WERI-Rb-1 (cell line): ENCODE results near the gene UBE2E2.

Experiments used
- DNase-seq: peaks from one replicate; pipeline ENCODE4 v3.0.0-alpha.2; 2020
- H3K27ac ChIP-seq: fragments of 250-450 bp; sonication (Bioruptor Pico); 2 replicates; pipeline ENCODE4 v1.5.1; 2020; ENCODE audit warnings: mild to moderate bottlenecking, moderate library complexity
- H3K27me3 ChIP-seq: fragments of 250-450 bp; sonication (Bioruptor Pico); 2 replicates; pipeline ENCODE4 v1.5.1; 2021; ENCODE audit warnings: mild to moderate bottlenecking, low read depth, moderate library complexity; ENCODE audit not compliant: insufficient read depth, severe bottlenecking
- H3K36me3 ChIP-seq: fragments of 250-450 bp; sonication (Bioruptor Pico); 2 replicates; pipeline ENCODE4 v1.5.1; 2020; ENCODE audit warnings: mild to moderate bottlenecking, moderate library complexity
- H3K4me3 ChIP-seq: 2 replicates; pipeline ENCODE4 v1.5.1; 2011; ENCODE audit warnings: low read depth, mild to moderate bottlenecking, control low read depth, low read length
- H3K9me3 ChIP-seq: fragments of 250-450 bp; sonication (Bioruptor Pico); 2 replicates; pipeline ENCODE4 v1.5.1; 2021; ENCODE audit warnings: mild to moderate bottlenecking, moderate library complexity; ENCODE audit not compliant: severe bottlenecking
- CTCF ChIP-seq: IDR thresholded peaks from 2 replicates; pipeline ENCODE4 v1.5.1; 2011; ENCODE audit warnings: low read depth, mild to moderate bottlenecking, control low read depth, inconsistent platforms, low read length

The UBE2E2 gene

DNA sequence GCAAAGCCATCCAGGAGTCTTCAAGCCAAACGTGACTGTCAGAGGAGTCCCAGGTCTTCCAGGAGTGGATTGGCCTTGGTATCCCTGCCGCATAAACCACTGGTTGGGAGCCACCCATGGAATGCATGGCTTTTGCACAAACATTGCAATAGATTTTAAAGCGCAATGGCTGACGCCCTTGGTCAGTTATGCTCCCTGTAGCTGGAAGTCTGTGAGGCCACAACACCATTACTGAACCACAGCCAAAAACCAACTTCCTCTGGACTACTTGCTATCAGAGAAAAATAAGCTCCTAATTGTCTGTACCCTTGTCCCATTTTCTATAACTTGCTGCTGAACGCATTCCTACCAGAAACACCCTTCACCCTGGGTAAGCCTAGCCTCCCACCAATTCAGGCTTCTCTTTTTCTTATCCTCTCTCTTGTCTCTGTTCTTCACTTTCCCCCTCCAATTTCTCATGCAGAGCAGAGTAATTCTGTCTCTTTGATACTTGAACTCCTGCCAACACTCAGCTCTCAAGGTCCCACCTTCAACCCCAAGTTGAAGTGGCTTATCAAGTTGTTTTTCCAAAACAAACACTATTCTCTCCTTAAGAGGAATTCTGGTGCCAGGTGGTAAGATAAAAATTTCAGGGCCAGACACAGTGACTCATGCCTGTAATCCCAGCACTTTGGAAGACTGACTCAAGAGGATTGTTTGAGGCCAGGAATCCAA, 426.2 kb downstream of the UBE2E2 start:
- H3K27ac ChIP-seq: no peak overlapping the region

DNA sequence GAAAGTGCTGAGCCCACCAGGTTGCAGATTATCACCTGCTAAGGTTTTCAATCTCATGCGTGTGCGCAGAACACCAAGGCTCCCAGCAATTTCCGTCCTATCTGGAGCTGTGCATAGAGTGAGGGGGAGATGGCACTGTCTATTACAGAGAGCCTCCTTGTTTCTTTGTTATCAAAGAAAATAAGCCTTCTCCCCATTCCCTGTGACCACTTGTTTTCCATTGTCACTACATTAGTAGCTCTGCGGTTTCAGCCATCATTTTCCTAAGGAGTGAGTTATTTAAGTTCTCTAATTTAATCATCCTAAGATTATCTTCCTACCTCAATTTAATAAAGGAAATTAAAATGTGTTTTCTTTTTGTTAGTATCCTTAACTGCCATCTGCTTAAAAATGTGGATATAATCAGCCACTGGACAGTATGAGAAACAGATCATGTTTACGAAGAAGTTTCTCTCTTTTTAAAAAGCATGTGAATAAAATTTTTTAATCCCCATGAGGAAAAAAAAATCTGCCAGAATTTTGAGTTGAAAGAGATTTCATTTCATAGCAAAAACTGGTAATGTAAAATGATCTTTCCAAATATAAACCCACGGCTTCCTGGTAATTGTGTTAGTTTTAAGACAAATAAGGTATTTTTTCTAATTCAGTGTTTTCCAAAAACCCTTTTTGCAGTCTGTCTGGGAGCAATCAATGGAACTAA, 430.3 kb downstream of the UBE2E2 start:
- H3K27ac ChIP-seq: no peak overlapping the region
- H3K27me3 ChIP-seq: no peaks in the 10 kb centered on the region
- no peak overlapping the region for H3K4me3 ChIP-seq
- no peak for TF ChIP-seq CTCF
- DNase-seq: no peak
- H3K36me3 ChIP-seq: no peaks in the 10 kb centered on the region
- no peaks in the 10 kb centered on the region for H3K9me3 ChIP-seq

More for the DNA sequence above, 426.2 kb downstream of the UBE2E2 start:
- no peak for DNase-seq
- Histone ChIP-seq H3K27me3 (no peaks in the 10 kb centered on the region), H3K9me3 (no peaks in the 10 kb centered on the region), H3K4me3 (no peak overlapping the region), H3K36me3 (no peaks in the 10 kb centered on the region)
- TF ChIP-seq CTCF: no peak

GRCh38 chr3:23637339-23637738, 434.2 kb downstream of the UBE2E2 start:
- Histone ChIP-seq H3K4me3 (no peak overlapping the region), H3K27ac (no peak overlapping the region), H3K27me3 (no peaks in the 10 kb centered on the region), H3K36me3 (no peaks in the 10 kb centered on the region), H3K9me3 (no peaks in the 10 kb centered on the region)
- no peak for TF ChIP-seq CTCF
- DNase-seq: no peak

GRCh38 chr3:23640471-23641146, 437.5 kb downstream of the UBE2E2 start:
- TF ChIP-seq CTCF: no peak
- Histone ChIP-seq H3K36me3 (no peaks in the 10 kb centered on the region), H3K4me3 (no peak overlapping the region), H3K27ac (no peak overlapping the region), H3K9me3 (no peaks in the 10 kb centered on the region), H3K27me3 (no peaks in the 10 kb centered on the region)
- DNase-seq: no peak
